ENCODE measurements around the gene FOXO3.

GRCh38 chr6:108714101-108714765, 153.5 kb downstream of the FOXO3 start:
- TF ChIP-seq, protein P1, sequence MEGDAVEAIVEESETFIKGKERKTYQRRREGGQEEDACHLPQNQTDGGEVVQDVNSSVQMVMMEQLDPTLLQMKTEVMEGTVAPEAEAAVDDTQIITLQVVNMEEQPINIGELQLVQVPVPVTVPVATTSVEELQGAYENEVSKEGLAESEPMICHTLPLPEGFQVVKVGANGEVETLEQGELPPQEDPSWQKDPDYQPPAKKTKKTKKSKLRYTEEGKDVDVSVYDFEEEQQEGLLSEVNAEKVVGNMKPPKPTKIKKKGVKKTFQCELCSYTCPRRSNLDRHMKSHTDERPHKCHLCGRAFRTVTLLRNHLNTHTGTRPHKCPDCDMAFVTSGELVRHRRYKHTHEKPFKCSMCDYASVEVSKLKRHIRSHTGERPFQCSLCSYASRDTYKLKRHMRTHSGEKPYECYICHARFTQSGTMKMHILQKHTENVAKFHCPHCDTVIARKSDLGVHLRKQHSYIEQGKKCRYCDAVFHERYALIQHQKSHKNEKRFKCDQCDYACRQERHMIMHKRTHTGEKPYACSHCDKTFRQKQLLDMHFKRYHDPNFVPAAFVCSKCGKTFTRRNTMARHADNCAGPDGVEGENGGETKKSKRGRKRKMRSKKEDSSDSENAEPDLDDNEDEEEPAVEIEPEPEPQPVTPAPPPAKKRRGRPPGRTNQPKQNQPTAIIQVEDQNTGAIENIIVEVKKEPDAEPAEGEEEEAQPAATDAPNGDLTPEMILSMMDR (IDR thresholded peaks at IDR 0.05), result no peak
- no peak for TF ChIP-seq POLR2A (IDR thresholded peaks at IDR 0.05)

All from testis (tissue), 2 donors.